Stimulated activated naive B cell treated with anti-CD40 and anti-IgM and Interleukin-4, amounts not matched to agents 10 μg/mL and 1 μg/mL and 100 μg/mL, for 72 hours (primary cell): ENCODE data around the gene CLSTN1.
"Not testable (repeated sequence)": the region's sequence is repeated elsewhere in the genome, so short reads cannot be mapped to it uniquely, and the experiment has no call there.

Experiments
- ATAC-seq, 2 donors: fragments of 150-1000 bp; cut with Tn5 transposase; replicated peaks; 2 replicates each; pipeline ENCODE4 v1.10.0; 2021; ENCODE audit warnings: moderate library complexity in 1 of 2
- DNase-seq: peaks from one replicate; pipeline ENCODE4 v3.0.0; 2021
- H3K27ac Mint-ChIP-seq: one replicate; pipeline ENCODE4 v1.8.0; 2022; ENCODE audit warnings: mild to moderate bottlenecking, mixed read lengths
- H3K27me3 Mint-ChIP-seq, 2 donors: one replicate each; pipeline ENCODE4 v1.8.0; 2022; ENCODE audit warnings: mixed read lengths in 2 of 2
- H3K36me3 Mint-ChIP-seq, 2 donors: one replicate each; pipeline ENCODE4 v1.8.0; 2022; ENCODE audit warnings: mixed read lengths in 2 of 2, mild to moderate bottlenecking in 1 of 2
- H3K4me1 Mint-ChIP-seq, 2 donors: one replicate each; pipeline ENCODE4 v1.8.0; 2022; ENCODE audit warnings: mixed read lengths in 2 of 2, mild to moderate bottlenecking in 1 of 2
- H3K4me3 Mint-ChIP-seq, 2 donors: one replicate each; pipeline ENCODE4 v1.8.0; 2022; ENCODE audit warnings: mild to moderate bottlenecking in 2 of 2, mixed read lengths in 2 of 2, moderate library complexity in 1 of 2
- H3K9me3 Mint-ChIP-seq, 2 donors: one replicate each; pipeline ENCODE4 v1.8.0; 2022; ENCODE audit warnings: mixed read lengths in 2 of 2, mild to moderate bottlenecking in 1 of 2

Gene CLSTN1

GRCh38 chr1:9807541-9807940 lies 16.2 kb downstream of the CLSTN1 start:
- Mint-ChIP-seq H3K27ac (no peak overlapping the region), H3K4me1 (peaks cover 31 to 42% of the 10 kb centered on the region in 2 donors)

GRCh38 chr1:9805972-9806371 lies 17.8 kb downstream of the CLSTN1 start:
- not testable (repeated sequence) for H3K27me3 Mint-ChIP-seq, H3K9me3 Mint-ChIP-seq, ATAC-seq, H3K4me3 Mint-ChIP-seq, H3K27ac Mint-ChIP-seq, DNase-seq
- Mint-ChIP-seq H3K36me3 (peaks cover 5 to 12% of the 10 kb centered on the region in 2 donors), H3K4me1 (peaks cover 40 to 45% of the 10 kb centered on the region in 2 donors)

More at GRCh38 chr1:9807541-9807940, 16.2 kb downstream of the CLSTN1 start:
- Mint-ChIP-seq H3K27me3 (no peaks in the 10 kb centered on the region), H3K9me3 (no peaks in the 10 kb centered on the region), H3K4me3 (no peak overlapping the region), H3K36me3 (peaks cover 5 to 12% of the 10 kb centered on the region in 2 donors)
- ATAC-seq (no peak), DNase-seq (no peak)

GRCh38 chr1:9805006-9805508 lies 18.7 kb downstream of the CLSTN1 start:
- H3K4me3 Mint-ChIP-seq, result no peak overlapping the region
- H3K9me3 Mint-ChIP-seq, result no peaks in the 10 kb centered on the region
- DNase-seq (no peak), ATAC-seq (no peak)
- H3K27me3 Mint-ChIP-seq, result no peaks in the 10 kb centered on the region
- H3K27ac Mint-ChIP-seq, result peak overlapping the region; percentile 9
- peaks cover 6 to 8% of the 10 kb centered on the region in 2 donors for H3K36me3 Mint-ChIP-seq
- peaks cover 38 to 42% of the 10 kb centered on the region in 2 donors for H3K4me1 Mint-ChIP-seq

GRCh38 chr1:9803003-9803918 lies 20.5 kb downstream of the CLSTN1 start:
- H3K36me3 Mint-ChIP-seq, H3K4me3 Mint-ChIP-seq, DNase-seq, H3K27me3 Mint-ChIP-seq, H3K27ac Mint-ChIP-seq, ATAC-seq, H3K9me3 Mint-ChIP-seq: not testable (repeated sequence)
- H3K4me1 Mint-ChIP-seq, result peaks cover 32 to 41% of the 10 kb centered on the region in 2 donors

GRCh38 chr1:9801909-9802308 lies 21.9 kb downstream of the CLSTN1 start:
- H3K4me3 Mint-ChIP-seq, result no peak overlapping the region
- ATAC-seq (no peak), DNase-seq (no peak)
- no peak overlapping the region for H3K27ac Mint-ChIP-seq
- peaks cover under 1 to 2% of the 10 kb centered on the region in 2 donors for H3K36me3 Mint-ChIP-seq
- no peaks in the 10 kb centered on the region for H3K9me3 Mint-ChIP-seq
- peaks cover 31 to 47% of the 10 kb centered on the region in 2 donors for H3K4me1 Mint-ChIP-seq
- no peaks in the 10 kb centered on the region for H3K27me3 Mint-ChIP-seq

GRCh38 chr1:9798236-9799130 lies 25.3 kb downstream of the CLSTN1 start:
- no peaks in the 10 kb centered on the region for H3K9me3 Mint-ChIP-seq
- H3K4me1 Mint-ChIP-seq, result peaks cover 43 to 64% of the 10 kb centered on the region in 2 donors
- no peak for ATAC-seq
- peak overlapping the region; percentile 51 for H3K27ac Mint-ChIP-seq
- H3K4me3 Mint-ChIP-seq, result no peak overlapping the region
- no peaks in the 10 kb centered on the region for H3K27me3 Mint-ChIP-seq
- DNase-seq, result no peak
- peaks cover 2 to 5% of the 10 kb centered on the region in 2 donors for H3K36me3 Mint-ChIP-seq

GRCh38 chr1:9797049-9797448 lies 26.7 kb downstream of the CLSTN1 start:
- ATAC-seq, result no peak
- no peak overlapping the region for H3K4me3 Mint-ChIP-seq
- H3K4me1 Mint-ChIP-seq, result peaks cover 44 to 79% of the 10 kb centered on the region in 2 donors
- no peak for DNase-seq
- peak overlapping the region; percentile 11 for H3K27ac Mint-ChIP-seq
- no peaks in the 10 kb centered on the region for H3K9me3 Mint-ChIP-seq
- no peaks in the 10 kb centered on the region for H3K27me3 Mint-ChIP-seq
- H3K36me3 Mint-ChIP-seq, result peaks cover 2 to 12% of the 10 kb centered on the region in 2 donors

GRCh38 chr1:9794081-9794480 lies 29.7 kb downstream of the CLSTN1 start:
- Mint-ChIP-seq H3K9me3 (peaks cover 1 to 4% of the 10 kb centered on the region in 2 donors), H3K27ac (no peak overlapping the region), H3K4me3 (no peak overlapping the region), H3K36me3 (peaks cover 4 to 22% of the 10 kb centered on the region in 2 donors), H3K27me3 (no peaks in the 10 kb centered on the region), H3K4me1 (peaks cover 43 to 73% of the 10 kb centered on the region in 2 donors)
- DNase-seq, result no peak
- ATAC-seq, result no peak

GRCh38 chr1:9793291-9793690 lies 30.5 kb downstream of the CLSTN1 start:
- Mint-ChIP-seq H3K9me3 (peaks cover 1 to 4% of the 10 kb centered on the region in 2 donors), H3K27me3 (no peaks in the 10 kb centered on the region), H3K27ac (peak overlapping the region; percentile 14), H3K4me3 (no peak overlapping the region), H3K4me1 (peaks cover 40 to 68% of the 10 kb centered on the region in 2 donors), H3K36me3 (peaks cover 6 to 25% of the 10 kb centered on the region in 2 donors)
- no peak for ATAC-seq
- DNase-seq, result no peak

- H3K27me3 Mint-ChIP-seq, result no peaks in the 10 kb centered on the region
- no peak overlapping the region for H3K4me3 Mint-ChIP-seq
- ATAC-seq (no peak), DNase-seq (no peak)
- H3K27ac Mint-ChIP-seq, result peak overlapping the region; percentile 54
- H3K36me3 Mint-ChIP-seq, result peaks cover 6 to 25% of the 10 kb centered on the region in 2 donors
- peaks cover 1 to 4% of the 10 kb centered on the region in 2 donors for H3K9me3 Mint-ChIP-seq
- H3K4me1 Mint-ChIP-seq, result peaks cover 34 to 68% of the 10 kb centered on the region in 2 donors
Measured at GRCh38 chr1:9792156-9793042, 31.4 kb downstream of the CLSTN1 start.

GRCh38 chr1:9789700-9790099 lies 34.1 kb downstream of the CLSTN1 start:
- H3K27me3 Mint-ChIP-seq, DNase-seq, H3K27ac Mint-ChIP-seq, H3K4me3 Mint-ChIP-seq, H3K9me3 Mint-ChIP-seq, ATAC-seq: not testable (repeated sequence)
- peaks cover 6 to 20% of the 10 kb centered on the region in 2 donors for H3K36me3 Mint-ChIP-seq
- peaks cover 33 to 71% of the 10 kb centered on the region in 2 donors for H3K4me1 Mint-ChIP-seq

GRCh38 chr1:9787702-9788101 lies 36.1 kb downstream of the CLSTN1 start:
- Mint-ChIP-seq H3K4me1 (peaks cover 24 to 56% of the 10 kb centered on the region in 2 donors), H3K9me3 (peaks cover 1 to 4% of the 10 kb centered on the region in 2 donors), H3K27ac (peak overlapping the region; percentile 98), H3K27me3 (no peaks in the 10 kb centered on the region), H3K36me3 (peaks cover 6 to 18% of the 10 kb centered on the region in 2 donors), H3K4me3 (peak overlapping the region; percentile 78 to 82)
- peak; percentile 63 for DNase-seq
- ATAC-seq, result peak; percentile 97 to 99

- Mint-ChIP-seq H3K27me3 (no peaks in the 10 kb centered on the region), H3K4me1 (peaks cover 19 to 47% of the 10 kb centered on the region in 2 donors), H3K36me3 (peaks cover 6 to 11% of the 10 kb centered on the region in 2 donors), H3K4me3 (no peak overlapping the region), H3K9me3 (peaks cover 1 to 4% of the 10 kb centered on the region in 2 donors), H3K27ac (no peak overlapping the region)
- ATAC-seq (no peak), DNase-seq (no peak)
Measured at GRCh38 chr1:9785406-9785805, 38.4 kb downstream of the CLSTN1 start.
